Brain pericyte (primary cell): ENCODE data around the gene GOLM1.

ENCODE experiments used
- DNase-seq: peaks from one replicate; pipeline ENCODE4 v3.0.0-alpha.2; 2012; ENCODE audit warnings: low read depth, low spot score

Gene GOLM1

GRCh38 chr9:86045654-86046053, 53.7 kb downstream of the GOLM1 start:
- no peak for DNase-seq

GRCh38 chr9:86043999-86044398, 55.4 kb downstream of the GOLM1 start:
- DNase-seq: no peak

GRCh38 chr9:86043586-86043985, 55.8 kb downstream of the GOLM1 start:
- no peak for DNase-seq

GRCh38 chr9:86042199-86042978, 57.0 kb downstream of the GOLM1 start:
- no peak for DNase-seq

DNA sequence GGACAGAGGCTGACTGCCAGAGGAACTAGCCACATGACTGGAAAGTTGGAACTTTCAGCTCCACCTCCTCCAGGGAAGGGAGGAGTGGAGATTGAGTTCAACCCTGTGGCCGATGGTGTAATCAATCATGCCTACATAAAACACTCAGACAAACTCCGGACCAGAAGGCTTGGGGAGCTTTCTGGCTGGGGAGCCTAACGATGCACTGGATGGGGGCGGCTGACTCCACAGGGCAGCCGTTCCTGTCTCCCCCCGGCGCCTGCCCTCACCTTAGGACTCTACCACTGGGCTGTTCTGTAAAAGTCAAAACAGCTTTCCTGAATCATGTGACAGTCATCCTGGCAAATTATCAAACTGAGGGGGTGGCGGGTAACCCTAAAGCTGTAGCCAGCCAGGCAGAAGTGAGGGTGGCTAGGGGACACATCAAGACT, 58.0 kb downstream of the GOLM1 start:
- no peak for DNase-seq

DNA sequence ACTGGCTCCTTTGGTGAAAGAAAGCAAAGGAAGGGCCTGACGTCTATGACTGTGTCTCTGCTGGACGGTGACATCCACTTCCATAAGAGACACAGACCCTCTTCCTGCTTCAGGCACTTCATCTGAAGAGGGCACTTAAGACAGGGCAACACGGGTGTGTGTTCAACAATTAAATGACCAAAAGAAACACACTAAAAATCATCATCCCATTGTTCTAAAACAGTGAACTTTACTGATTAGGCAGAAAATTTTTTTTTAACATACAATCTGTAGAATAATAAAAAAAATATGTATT, 58.5 kb downstream of the GOLM1 start:
- no peak for DNase-seq

DNA sequence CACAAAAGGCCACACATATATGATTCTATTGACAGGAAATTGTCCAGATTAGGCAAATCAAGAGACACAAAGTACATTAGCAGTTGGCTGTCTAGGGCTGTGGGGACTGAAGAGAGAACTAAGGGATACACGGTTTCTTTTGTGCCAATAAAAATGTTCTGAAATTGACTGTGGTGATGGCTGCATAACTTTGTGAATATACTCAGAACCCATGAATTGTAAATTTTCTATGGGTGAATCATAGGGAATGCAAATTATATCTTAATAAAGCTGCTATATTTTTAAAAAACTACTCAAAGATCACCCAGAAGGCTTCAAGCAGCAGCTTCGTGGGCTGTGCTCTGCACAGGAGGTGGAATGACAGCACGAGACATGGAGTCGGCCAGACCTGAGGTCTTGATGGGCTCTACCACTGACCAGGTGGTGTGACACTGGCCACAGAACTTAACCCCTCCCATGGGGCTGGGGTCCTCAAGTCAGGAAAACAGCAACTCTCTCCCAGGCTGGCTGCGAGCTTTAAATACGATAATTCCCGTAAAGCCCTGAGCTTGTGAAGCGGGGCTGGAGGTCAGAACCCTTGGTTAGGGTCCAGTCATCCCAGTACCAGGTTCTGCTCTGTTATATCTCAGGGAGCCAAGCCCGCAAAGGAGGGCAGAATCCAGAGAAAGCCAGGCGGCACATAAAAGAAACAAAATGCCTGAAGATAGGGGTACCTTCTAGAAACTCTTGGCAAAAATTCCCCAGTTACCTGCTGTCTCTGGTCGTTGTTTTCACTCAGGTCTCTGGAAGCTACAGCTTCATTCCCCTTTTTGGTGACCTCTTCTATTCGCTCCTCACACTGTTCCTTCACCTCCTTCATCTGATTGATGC, 59.1 kb downstream of the GOLM1 start:
- DNase-seq: no peak

- DNase-seq: no peak
These were observed 62.8 kb downstream of the GOLM1 start for GRCh38 chr9:86036555-86036954.

- DNase-seq: no peak
These were observed 63.4 kb downstream of the GOLM1 start for GRCh38 chr9:86035827-86036440.

- DNase-seq: no peak
These were observed 64.3 kb downstream of the GOLM1 start for GRCh38 chr9:86034863-86035734.

GRCh38 chr9:86027767-86028166, 71.6 kb downstream of the GOLM1 start:
- DNase-seq: no peak

GRCh38 chr9:86022687-86023266, 76.6 kb downstream of the GOLM1 start:
- DNase-seq: no peak

- DNase-seq: no peak
These were observed 78.2 kb downstream of the GOLM1 start for GRCh38 chr9:86021166-86021565.

- DNase-seq: no peak
These were observed 78.6 kb downstream of the GOLM1 start for GRCh38 chr9:86020731-86021130.

- DNase-seq: no peak
These were observed 90.2 kb downstream of the GOLM1 start for GRCh38 chr9:86009133-86009532.

- no peak for DNase-seq
These were observed 94.0 kb downstream of the GOLM1 start for GRCh38 chr9:86005253-86005775.

- no peak for DNase-seq
These were observed 103.8 kb downstream of the GOLM1 start for GRCh38 chr9:85995599-85995998.

DNA sequence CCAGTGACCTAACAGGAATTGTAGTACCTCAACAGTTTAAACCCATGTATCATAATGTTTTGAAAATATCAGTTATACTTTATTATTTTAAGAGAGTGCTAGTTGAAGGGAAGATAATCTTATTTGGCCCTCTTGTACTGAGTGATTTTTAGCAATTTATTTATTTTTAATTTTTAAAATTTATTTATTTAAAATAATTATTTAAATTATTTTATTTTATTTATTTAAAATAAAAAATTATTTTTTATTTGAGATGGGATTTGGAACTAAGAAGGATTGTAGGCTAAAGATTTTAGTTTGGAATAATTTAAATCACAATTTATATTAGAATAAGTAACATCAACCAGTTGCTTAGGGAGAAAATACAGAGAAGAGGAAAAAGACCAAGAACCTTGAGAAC, 104.3 kb downstream of the GOLM1 start:
- DNase-seq: no peak

DNA sequence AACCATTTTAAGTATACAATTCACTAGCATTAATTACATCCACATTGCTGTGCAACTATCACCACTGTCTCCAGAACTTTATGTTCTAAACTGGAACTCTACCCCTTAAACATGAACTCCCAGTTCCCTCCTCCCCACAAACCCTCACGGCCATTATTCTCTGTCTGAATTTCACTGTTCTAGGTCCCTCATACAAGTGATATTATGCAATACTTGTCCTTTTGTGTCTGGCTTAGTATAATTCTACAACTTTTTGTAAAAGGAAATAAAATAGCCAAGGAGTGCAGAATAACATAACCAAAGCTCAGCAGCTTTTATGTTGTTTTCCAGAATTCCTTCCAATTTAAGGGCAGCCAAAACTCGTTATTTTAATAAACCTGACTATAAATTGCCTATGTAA, 105.2 kb downstream of the GOLM1 start:
- no peak for DNase-seq

GRCh38 chr9:85987236-85987635, 112.1 kb downstream of the GOLM1 start:
- DNase-seq: no peak

GRCh38 chr9:85984457-85984856, 114.9 kb downstream of the GOLM1 start:
- no peak for DNase-seq
